ENCODE results near the gene SRSF4. TPM values are rescaled to one million over a fixed set of nuclear protein-coding genes. Genes with fewer than 3 reads are reported as not detected.
A peak's percentile ranks its signal among the peaks of the same experiment; 100 is the strongest.

The SRSF4 gene
- total and polyA plus RNA-seq, 10 of the 15 experiments (the other 5 are each of a cell fraction or from before 2014, with no cell fraction given) = 17.2 to 107 (median 78.6) TPM

GRCh38 chr1:29230553-29231378 lies 49.1 kb upstream of the SRSF4 start, which contains the start of gene MECR (continued):
- TF ChIP-seq EP300 (IDR thresholded peaks at IDR 0.05; ENCODE audit: borderline replicate concordance in 1 of 2, control insufficient read depth in 1 of 2, low read depth in 2 of 2, low read length in 2 of 2) (0 out of 4 replicates have a peak, but pooled peaks of 1 of the 2 experiments have one; percentile 16), PML (IDR thresholded peaks at IDR 0.05; ENCODE audit: low read length) (peak; percentile 61; the same call in 1 of the 2 replicates), RUNX3 (IDR thresholded peaks at IDR 0.05; ENCODE audit: low read length) (peak; percentile 56), CEBPB (IDR thresholded peaks at IDR 0.05; ENCODE audit: borderline replicate concordance in 1 of 2, low read depth in 2 of 2, low read length in 2 of 2) (no peak), HCFC1 (IDR thresholded peaks at IDR 0.05; ENCODE audit: low read length) (peak; percentile 75), IKZF2 (IDR thresholded peaks at IDR 0.05) (0 out of 4 replicates have a peak, but pooled peaks have one; percentile 21 to 44), CBX5 (IDR thresholded peaks at IDR 0.05; ENCODE audit: low read depth) (no peak), PBX3 (IDR thresholded peaks at IDR 0.05; ENCODE audit: insufficient replicate concordance, low read depth, low read length) (no peak), GABPA (IDR thresholded peaks at IDR 0.05; ENCODE audit: low read depth) (no peak), MEF2A (IDR thresholded peaks at IDR 0.05; ENCODE audit: insufficient read depth, low read depth, low read length) (no peak), SMAD1 (IDR thresholded peaks at IDR 0.05; ENCODE audit: low read depth, partially characterized antibody) (no peak), CBFB (IDR thresholded peaks at IDR 0.05; ENCODE audit: low read depth) (peak; percentile 61; the same call in 1 of the 2 replicates), LARP7 (IDR thresholded peaks at IDR 0.05) (no peak), RELA (IDR thresholded peaks at IDR 0.05; ENCODE audit: borderline replicate concordance, partially characterized antibody) (peak; percentile 32), BCL3 (IDR thresholded peaks at IDR 0.05; ENCODE audit: borderline replicate concordance, insufficient read depth, low read depth, low read length, poor library complexity, severe bottlenecking) (no peak), NR2C2 (IDR thresholded peaks at IDR 0.05; ENCODE audit: borderline replicate concordance, control insufficient read depth, insufficient read length, low read depth) (no peak), NFYA (IDR thresholded peaks at IDR 0.05; ENCODE audit: borderline replicate concordance, low read depth, low read length) (no peak), TAF1 (IDR thresholded peaks at IDR 0.05; ENCODE audit: borderline replicate concordance, low read depth, low read length) (peak; percentile 66; the same call in 1 of the 2 replicates), CHD4 (IDR thresholded peaks at IDR 0.05) (no peak), CREB1 (IDR thresholded peaks at IDR 0.05; ENCODE audit: low read depth) (peak; percentile 99), NBN (IDR thresholded peaks at IDR 0.05) (peak; percentile 94), ESRRA (IDR thresholded peaks at IDR 0.05; ENCODE audit: low read length) (peak; percentile 88), KDM1A (IDR thresholded peaks at IDR 0.05; ENCODE audit: borderline replicate concordance) (no peak), TBL1XR1 (IDR thresholded peaks at IDR 0.05; ENCODE audit: low read depth, low read length) (peak; percentile 55; the same call in 1 of the 2 replicates), CBX3 (IDR thresholded peaks at IDR 0.05; ENCODE audit: borderline replicate concordance, low read depth) (no peak), STAT3 (IDR thresholded peaks at IDR 0.05; ENCODE audit: low read depth, low read length) (no peak), ZNF217 (IDR thresholded peaks at IDR 0.05) (no peak), ZNF274 (IDR thresholded peaks at IDR 0.05; ENCODE audit: insufficient read depth, insufficient read length) (no peak), BCL11A (IDR thresholded peaks at IDR 0.05; ENCODE audit: low read depth, low read length) (no peak)

All from GM12878 (cell line).